CD8-positive, alpha-beta memory T cell (primary cell): Measurements from ENCODE around the gene ZC3H13. TPM values are rescaled to one million over a fixed set of nuclear protein-coding genes. Genes with fewer than 3 reads are reported as not detected.

Experiments
- CTCF ChIA-PET: fragments of 350-600 bp; sonication (Branson Sonifier 250); formaldehyde crosslinking; loops from one replicate; lab custom pipeline; 2021; ENCODE audit warnings: antibody characterized with exemption; lab: Charles Lee
- POLR2A ChIA-PET: fragments of 350-600 bp; sonication (Branson Sonifier 250); formaldehyde crosslinking; loops from one replicate; lab custom pipeline; 2021; ENCODE audit warnings: antibody characterized with exemption; lab: Charles Lee
- DNase-seq, 5 donors: peaks; one replicate each; pipeline versions ENCODE4 v3.0.0 to v3.0.0-alpha.2; 2020 to 2022; ENCODE audit warnings: mixed read lengths in 1 of 5
- H3K27ac ChIP-seq: one replicate; pipeline ENCODE4 v1.7.0; 2013; ENCODE audit warnings: low read depth, mild to moderate bottlenecking, low read length, moderate library complexity
- H3K27me3 ChIP-seq: 2 replicates; pipeline ENCODE4 v1.7.0; 2013; ENCODE audit warnings: low read length, mild to moderate bottlenecking; ENCODE audit not compliant: insufficient read depth, poor library complexity, severe bottlenecking
- H3K36me3 ChIP-seq: 2 replicates; pipeline ENCODE4 v1.7.0; 2013; ENCODE audit warnings: mild to moderate bottlenecking, low read length, moderate library complexity; ENCODE audit not compliant: insufficient read depth
- H3K4me1 ChIP-seq: 2 replicates; pipeline ENCODE4 v1.7.0; 2013; ENCODE audit warnings: mild to moderate bottlenecking, low read length, moderate library complexity; ENCODE audit not compliant: insufficient read depth
- H3K4me3 ChIP-seq: 2 replicates; pipeline ENCODE4 v1.7.0; 2013; ENCODE audit warnings: mild to moderate bottlenecking, low read length
- H3K9me3 ChIP-seq: 2 replicates; pipeline ENCODE4 v1.7.0; 2013; ENCODE audit warnings: mild to moderate bottlenecking, low read length
- H3K27ac Mint-ChIP-seq, 8 donors: one replicate each; pipeline ENCODE4 v1.8.0; 2020 to 2021; ENCODE audit warnings: mixed read lengths in 8 of 8, mild to moderate bottlenecking in 6 of 8, inconsistent platforms in 3 of 8, moderate library complexity in 3 of 8
- H3K27me3 Mint-ChIP-seq, 2 donors: one replicate each; pipeline ENCODE4 v1.8.0; 2020 to 2021; ENCODE audit warnings: mixed read lengths in 2 of 2, mild to moderate bottlenecking in 1 of 2, moderate library complexity in 1 of 2
- H3K36me3 Mint-ChIP-seq, 3 donors: one replicate each; pipeline ENCODE4 v1.8.0; 2020 to 2021; ENCODE audit warnings: mixed read lengths in 3 of 3, inconsistent platforms in 1 of 3, mild to moderate bottlenecking in 1 of 3
- H3K4me1 Mint-ChIP-seq, 3 donors: one replicate each; pipeline ENCODE4 v1.8.0; 2020 to 2021; ENCODE audit warnings: mixed read lengths in 3 of 3, inconsistent platforms in 1 of 3, mild to moderate bottlenecking in 1 of 3
- H3K4me3 Mint-ChIP-seq, 7 donors: one replicate each; pipeline ENCODE4 v1.8.0; 2020 to 2021; ENCODE audit warnings: mixed read lengths in 7 of 7, mild to moderate bottlenecking in 6 of 7, moderate library complexity in 4 of 7, inconsistent platforms in 2 of 7
- H3K9me3 Mint-ChIP-seq, 5 donors: one replicate each; pipeline ENCODE4 v1.8.0; 2020 to 2022; ENCODE audit warnings: mixed read lengths in 5 of 5, mild to moderate bottlenecking in 3 of 5, moderate library complexity in 2 of 5, inconsistent platforms in 1 of 5
- polyA plus RNA-seq: library from polyadenylated mRNA; unstranded; fragments of 300-500 nt; fragmentation: Illumina TruSeq; gene quantifications from one replicate; pipeline ENCODE4 v1.2.3, GENCODE V29; 2021
- total RNA-seq, 2 experiments: library from RNA; stranded (reverse); gene quantifications; one replicate each; pipeline ENCODE4 v1.2.3, GENCODE V29; 2021

Gene ZC3H13
- total and polyA plus RNA-seq, 3 experiments from 2014 or later: 45.1 to 62.4 (median 49.4) TPM

- no peaks in the 10 kb centered on the region for H3K9me3 ChIP-seq
- POLR2A ChIA-PET: no interaction called here
- H3K4me1 Mint-ChIP-seq: no peaks in the 10 kb centered on the region
Measured at GRCh38 chr13:46094478-46094877, 41.9 kb upstream of the ZC3H13 start.

GRCh38 chr13:46088821-46089562, 36.4 kb upstream of the ZC3H13 start:
- Histone ChIP-seq H3K27me3 (no peaks in the 10 kb centered on the region), H3K4me3 (no peak overlapping the region), H3K9me3 (no peaks in the 10 kb centered on the region), H3K27ac (no peak overlapping the region), H3K4me1 (no peaks in the 10 kb centered on the region), H3K36me3 (no peaks in the 10 kb centered on the region)
- peaks cover 12 to 20% of the 10 kb centered on the region in 2 donors for H3K27me3 Mint-ChIP-seq
- no peak overlapping the region for H3K4me3 Mint-ChIP-seq
- no peaks in the 10 kb centered on the region for H3K9me3 Mint-ChIP-seq
- no peak overlapping the region for H3K27ac Mint-ChIP-seq
- H3K4me1 Mint-ChIP-seq: no peaks in the 10 kb centered on the region
- DNase-seq: no peak
- H3K36me3 Mint-ChIP-seq: no peaks in the 10 kb centered on the region
- POLR2A ChIA-PET: no interaction called here
- CTCF ChIA-PET: no interaction called here

More at GRCh38 chr13:46094478-46094877, 41.9 kb upstream of the ZC3H13 start:
- peaks cover 0 to 7% (median 0%) of the 10 kb centered on the region in 3 donors for H3K36me3 Mint-ChIP-seq
- CTCF ChIA-PET: no interaction called here
- H3K4me1 ChIP-seq: no peaks in the 10 kb centered on the region
- no peak overlapping the region for H3K4me3 Mint-ChIP-seq
- H3K27ac ChIP-seq: no peak overlapping the region
- H3K4me3 ChIP-seq: no peak overlapping the region
- no peaks in the 10 kb centered on the region for H3K27me3 ChIP-seq
- no peak for DNase-seq
- H3K27me3 Mint-ChIP-seq: peaks cover 12 to 39% of the 10 kb centered on the region in 2 donors
- H3K36me3 ChIP-seq: no peaks in the 10 kb centered on the region
- no peak overlapping the region for H3K27ac Mint-ChIP-seq
- H3K9me3 Mint-ChIP-seq: no peaks in the 10 kb centered on the region

GRCh38 chr13:46087481-46087880, 34.9 kb upstream of the ZC3H13 start:
- Mint-ChIP-seq H3K27ac (no peak overlapping the region), H3K27me3 (peaks cover 8 to 11% of the 10 kb centered on the region in 2 donors), H3K4me3 (no peak overlapping the region), H3K36me3 (no peaks in the 10 kb centered on the region), H3K9me3 (no peaks in the 10 kb centered on the region), H3K4me1 (no peaks in the 10 kb centered on the region)
- Histone ChIP-seq H3K9me3 (no peaks in the 10 kb centered on the region), H3K36me3 (no peaks in the 10 kb centered on the region), H3K4me3 (no peak overlapping the region), H3K27ac (no peak overlapping the region), H3K27me3 (no peaks in the 10 kb centered on the region), H3K4me1 (no peaks in the 10 kb centered on the region)
- DNase-seq: no peak
- CTCF ChIA-PET: no interaction called here
- POLR2A ChIA-PET: no interaction called here

GRCh38 chr13:46086985-46087384, 34.4 kb upstream of the ZC3H13 start:
- H3K36me3 Mint-ChIP-seq: no peaks in the 10 kb centered on the region
- no peaks in the 10 kb centered on the region for H3K4me1 ChIP-seq
- no peak overlapping the region for H3K4me3 ChIP-seq
- no peaks in the 10 kb centered on the region for H3K27me3 ChIP-seq
- no peak for DNase-seq
- CTCF ChIA-PET: no interaction called here
- H3K36me3 ChIP-seq: no peaks in the 10 kb centered on the region
- H3K27ac ChIP-seq: no peak overlapping the region
- H3K4me1 Mint-ChIP-seq: no peaks in the 10 kb centered on the region
- H3K9me3 ChIP-seq: no peaks in the 10 kb centered on the region
- no peaks in the 10 kb centered on the region for H3K9me3 Mint-ChIP-seq
- H3K4me3 Mint-ChIP-seq: no peak overlapping the region
- peaks cover 6 to 7% of the 10 kb centered on the region in 2 donors for H3K27me3 Mint-ChIP-seq
- POLR2A ChIA-PET: no interaction called here
- no peak overlapping the region for H3K27ac Mint-ChIP-seq

- no peak overlapping the region for H3K27ac Mint-ChIP-seq
- Histone ChIP-seq H3K9me3 (no peaks in the 10 kb centered on the region), H3K4me3 (no peak overlapping the region), H3K4me1 (no peaks in the 10 kb centered on the region), H3K27me3 (no peaks in the 10 kb centered on the region), H3K36me3 (no peaks in the 10 kb centered on the region), H3K27ac (no peak overlapping the region)
- ChIA-PET CTCF (interaction anchor here (0.7 kb wide), 1 partner anchor 92 kb away, joined by 3 read pairs; no protein-coding TSS in a partner anchor), POLR2A (no interaction called here)
- no peak overlapping the region for H3K4me3 Mint-ChIP-seq
- no peaks in the 10 kb centered on the region for H3K36me3 Mint-ChIP-seq
- H3K4me1 Mint-ChIP-seq: no peaks in the 10 kb centered on the region
- DNase-seq: no peak
- H3K9me3 Mint-ChIP-seq: no peaks in the 10 kb centered on the region
- peaks cover 5 to 7% of the 10 kb centered on the region in 2 donors for H3K27me3 Mint-ChIP-seq
Measured at GRCh38 chr13:46086421-46086922, 33.9 kb upstream of the ZC3H13 start.

DNA sequence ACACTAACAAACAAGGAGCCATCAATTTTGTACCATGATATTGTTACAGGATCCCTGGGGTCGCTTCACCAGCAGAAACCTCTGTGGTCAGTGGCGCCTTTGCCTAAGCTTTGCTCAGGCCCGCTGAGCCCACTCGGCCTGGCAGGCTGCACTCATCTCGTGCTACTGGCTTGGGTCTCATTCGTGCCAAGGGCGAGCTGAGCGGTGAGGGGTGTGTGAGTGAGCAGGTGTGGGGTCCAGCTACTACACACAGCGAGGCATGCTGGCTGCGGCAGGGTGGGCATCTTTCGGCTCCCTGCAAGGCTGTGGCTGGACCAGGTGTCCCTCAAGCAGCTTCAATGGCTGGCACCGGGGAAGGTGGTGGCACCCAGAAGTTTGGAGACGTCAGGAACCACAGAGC, 33.2 kb upstream of the ZC3H13 start:
- H3K27ac ChIP-seq: no peak overlapping the region
- no peaks in the 10 kb centered on the region for H3K9me3 Mint-ChIP-seq
- H3K4me3 ChIP-seq: no peak overlapping the region
- no peak for DNase-seq
- H3K9me3 ChIP-seq: no peaks in the 10 kb centered on the region
- POLR2A ChIA-PET: no interaction called here
- H3K36me3 ChIP-seq: no peaks in the 10 kb centered on the region
- H3K36me3 Mint-ChIP-seq: no peaks in the 10 kb centered on the region
- CTCF ChIA-PET: interaction anchor here (0.7 to 0.8 kb wide), 2 partner anchors 15 to 93 kb away, joined by 3 read pairs; no protein-coding TSS in a partner anchor
- peaks cover 0 to 5% of the 10 kb centered on the region in 2 donors for H3K27me3 Mint-ChIP-seq
- no peak overlapping the region for H3K27ac Mint-ChIP-seq
- no peaks in the 10 kb centered on the region for H3K4me1 ChIP-seq
- no peaks in the 10 kb centered on the region for H3K27me3 ChIP-seq
- no peak overlapping the region for H3K4me3 Mint-ChIP-seq
- no peaks in the 10 kb centered on the region for H3K4me1 Mint-ChIP-seq

DNA sequence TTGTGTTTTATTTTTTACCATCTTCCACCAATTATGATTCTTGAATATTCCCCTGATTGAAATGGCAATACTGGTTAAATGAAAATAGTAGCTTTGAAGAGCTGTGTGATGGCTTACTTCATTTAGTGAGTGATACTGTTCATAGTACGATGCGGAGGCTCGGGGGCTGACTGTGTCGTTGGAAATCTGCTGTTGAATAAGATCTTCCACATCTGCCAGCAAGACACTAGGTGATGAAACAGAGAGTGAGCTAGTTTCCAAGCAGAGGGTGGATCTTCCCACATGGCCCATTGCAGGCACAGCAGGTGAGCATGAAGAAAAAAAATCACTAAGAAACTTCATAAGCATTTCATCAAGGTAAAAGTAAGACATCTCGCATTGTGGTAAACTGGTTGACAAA, 29.8 kb upstream of the ZC3H13 start:
- no peaks in the 10 kb centered on the region for H3K36me3 ChIP-seq
- DNase-seq: no peak
- no peaks in the 10 kb centered on the region for H3K27me3 ChIP-seq
- ChIA-PET POLR2A (no interaction called here), CTCF (no interaction called here)
- H3K4me3 ChIP-seq: no peak overlapping the region
- H3K27ac Mint-ChIP-seq: no peak overlapping the region
- H3K9me3 ChIP-seq: no peaks in the 10 kb centered on the region
- peaks cover 12 to 17% (median 16%) of the 10 kb centered on the region in 3 donors for H3K4me1 Mint-ChIP-seq
- no peaks in the 10 kb centered on the region for H3K9me3 Mint-ChIP-seq
- H3K4me3 Mint-ChIP-seq: no peak overlapping the region
- peaks cover 8% of the 10 kb centered on the region for H3K4me1 ChIP-seq
- H3K36me3 Mint-ChIP-seq: no peaks in the 10 kb centered on the region
- H3K27me3 Mint-ChIP-seq: peaks cover 0 to 4% of the 10 kb centered on the region in 2 donors
- H3K27ac ChIP-seq: no peak overlapping the region

GRCh38 chr13:46079770-46080169, 27.2 kb upstream of the ZC3H13 start:
- CTCF ChIA-PET: no interaction called here
- Mint-ChIP-seq H3K36me3 (no peaks in the 10 kb centered on the region), H3K4me3 (peak overlapping the region in 1 of 7 donors; percentile 4), H3K9me3 (no peaks in the 10 kb centered on the region), H3K27ac (peak overlapping the region in 5 of 8 donors; percentile 7 to 67 (median 33)), H3K27me3 (no peaks in the 10 kb centered on the region), H3K4me1 (peaks cover 12 to 17% (median 16%) of the 10 kb centered on the region in 3 donors)
- POLR2A ChIA-PET: no interaction called here
- H3K4me1 ChIP-seq: peaks cover 8% of the 10 kb centered on the region
- H3K27me3 ChIP-seq: no peaks in the 10 kb centered on the region
- no peak overlapping the region for H3K4me3 ChIP-seq
- DNase-seq: no peak
- no peaks in the 10 kb centered on the region for H3K9me3 ChIP-seq
- H3K27ac ChIP-seq: no peak overlapping the region
- H3K36me3 ChIP-seq: no peaks in the 10 kb centered on the region
